BJ (cell line): ENCODE results near the gene USP31. TPM values are rescaled to one million over a fixed set of nuclear protein-coding genes. Genes with fewer than 3 reads are reported as not detected.

Source experiments
- CTCF ChIA-PET: fragments of 350-600 bp; formaldehyde crosslinking; extraction: SDS; loops from one replicate; lab custom pipeline; 2021; ENCODE audit warnings: antibody characterized with exemption, inconsistent platforms; lab: Yijun Ruan, JAX
- POLR2A ChIA-PET: fragments of 300-600 bp; sonication (Branson Sonifier 250); formaldehyde crosslinking; extraction: SDS; loops from one replicate; lab custom pipeline; 2021; ENCODE audit warnings: antibody characterized with exemption; lab: Charles Lee
- DNase-seq: peaks from one replicate; pipeline ENCODE4 v3.0.0-alpha.2; 2011; ENCODE audit warnings: low read depth
- H3K27me3 ChIP-seq: 2 replicates; pipeline ENCODE4 v1.6.0; 2011; ENCODE audit warnings: low read length; ENCODE audit not compliant: control insufficient read depth, insufficient read depth
- H3K36me3 ChIP-seq: 2 replicates; pipeline ENCODE4 v1.5.1; 2011; ENCODE audit warnings: low read length; ENCODE audit not compliant: control insufficient read depth, insufficient read depth
- H3K4me3 ChIP-seq: 2 replicates; pipeline ENCODE4 v1.5.1; 2011; ENCODE audit warnings: low read depth, mild to moderate bottlenecking, control low read depth, low read length
- polyA plus RNA-seq: library from polyadenylated mRNA; depleted of rRNA; stranded (reverse); fragments of >200 nt; gene quantifications from 2 replicates; pipeline ENCODE4 v1.2.3, GENCODE V29; 2011
- TF ChIP-seq, protein P1 (sequence below): IDR thresholded peaks from 2 replicates; pipeline ENCODE4 v1.5.1; 2011; ENCODE audit warnings: low read depth, mild to moderate bottlenecking, control low read depth, inconsistent platforms, low read length, moderate library complexity; ENCODE audit not compliant: insufficient read depth

The USP31 gene
- polyA plus RNA-seq, 1 experiment, result 5.4 TPM

DNA sequence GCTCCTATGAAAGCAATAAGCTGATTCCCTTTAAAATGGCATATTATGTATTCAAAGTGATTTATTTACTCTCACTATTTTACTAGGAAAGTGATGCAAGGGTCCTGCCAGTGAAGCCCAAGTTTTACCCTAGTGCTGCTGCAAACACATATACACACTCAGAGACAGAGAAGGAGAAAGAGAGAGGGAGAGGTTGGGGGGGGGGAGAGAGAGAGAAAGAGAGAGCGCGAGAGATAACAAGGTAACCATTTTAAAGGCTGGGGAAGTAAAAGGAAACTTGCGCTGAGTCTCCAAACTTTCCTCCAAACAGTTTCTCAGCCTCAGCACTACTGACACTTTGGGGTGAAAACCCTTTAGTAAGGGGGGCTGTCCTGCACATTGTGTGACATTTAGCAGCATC, 5.9 kb downstream of the USP31 start:
- TF ChIP-seq, protein P1, sequence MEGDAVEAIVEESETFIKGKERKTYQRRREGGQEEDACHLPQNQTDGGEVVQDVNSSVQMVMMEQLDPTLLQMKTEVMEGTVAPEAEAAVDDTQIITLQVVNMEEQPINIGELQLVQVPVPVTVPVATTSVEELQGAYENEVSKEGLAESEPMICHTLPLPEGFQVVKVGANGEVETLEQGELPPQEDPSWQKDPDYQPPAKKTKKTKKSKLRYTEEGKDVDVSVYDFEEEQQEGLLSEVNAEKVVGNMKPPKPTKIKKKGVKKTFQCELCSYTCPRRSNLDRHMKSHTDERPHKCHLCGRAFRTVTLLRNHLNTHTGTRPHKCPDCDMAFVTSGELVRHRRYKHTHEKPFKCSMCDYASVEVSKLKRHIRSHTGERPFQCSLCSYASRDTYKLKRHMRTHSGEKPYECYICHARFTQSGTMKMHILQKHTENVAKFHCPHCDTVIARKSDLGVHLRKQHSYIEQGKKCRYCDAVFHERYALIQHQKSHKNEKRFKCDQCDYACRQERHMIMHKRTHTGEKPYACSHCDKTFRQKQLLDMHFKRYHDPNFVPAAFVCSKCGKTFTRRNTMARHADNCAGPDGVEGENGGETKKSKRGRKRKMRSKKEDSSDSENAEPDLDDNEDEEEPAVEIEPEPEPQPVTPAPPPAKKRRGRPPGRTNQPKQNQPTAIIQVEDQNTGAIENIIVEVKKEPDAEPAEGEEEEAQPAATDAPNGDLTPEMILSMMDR, result no peak
- Histone ChIP-seq H3K27me3 (no peaks in the 10 kb centered on the region), H3K36me3 (no peaks in the 10 kb centered on the region), H3K4me3 (no peak overlapping the region)
- ChIA-PET POLR2A (no interaction called here), CTCF (no interaction called here)
- no peak for DNase-seq

- Histone ChIP-seq H3K4me3 (no peak overlapping the region), H3K36me3 (no peaks in the 10 kb centered on the region), H3K27me3 (no peaks in the 10 kb centered on the region)
- TF ChIP-seq, protein P1, result no peak
- ChIA-PET CTCF (interaction anchor here (2.0 kb wide), 1 partner anchor 15 kb away, joined by 6 read pairs; no protein-coding TSS in a partner anchor), POLR2A (no interaction called here)
- DNase-seq, result no peak
These were observed 7.1 kb downstream of the USP31 start for GRCh38 chr16:23141959-23142740.

GRCh38 chr16:23141500-23141899, 7.8 kb downstream of the USP31 start:
- ChIA-PET POLR2A (no interaction called here), CTCF (interaction anchor here (2.0 kb wide), 1 partner anchor 15 kb away, joined by 6 read pairs; no protein-coding TSS in a partner anchor)
- no peaks in the 10 kb centered on the region for H3K36me3 ChIP-seq

GRCh38 chr16:23141033-23141432, 8.2 kb downstream of the USP31 start:
- H3K36me3 ChIP-seq, result no peaks in the 10 kb centered on the region
- CTCF ChIA-PET, result interaction anchor here (2.0 kb wide), 1 partner anchor 14 kb away, joined by 6 read pairs; no protein-coding TSS in a partner anchor
- TF ChIP-seq, protein P1, result no peak
- POLR2A ChIA-PET, result no interaction called here
- no peak for DNase-seq
- H3K27me3 ChIP-seq, result no peaks in the 10 kb centered on the region
- no peak overlapping the region for H3K4me3 ChIP-seq

More at GRCh38 chr16:23141500-23141899, 7.8 kb downstream of the USP31 start:
- no peaks in the 10 kb centered on the region for H3K27me3 ChIP-seq
- no peak overlapping the region for H3K4me3 ChIP-seq
- TF ChIP-seq, protein P1, result no peak
- no peak for DNase-seq

DNA sequence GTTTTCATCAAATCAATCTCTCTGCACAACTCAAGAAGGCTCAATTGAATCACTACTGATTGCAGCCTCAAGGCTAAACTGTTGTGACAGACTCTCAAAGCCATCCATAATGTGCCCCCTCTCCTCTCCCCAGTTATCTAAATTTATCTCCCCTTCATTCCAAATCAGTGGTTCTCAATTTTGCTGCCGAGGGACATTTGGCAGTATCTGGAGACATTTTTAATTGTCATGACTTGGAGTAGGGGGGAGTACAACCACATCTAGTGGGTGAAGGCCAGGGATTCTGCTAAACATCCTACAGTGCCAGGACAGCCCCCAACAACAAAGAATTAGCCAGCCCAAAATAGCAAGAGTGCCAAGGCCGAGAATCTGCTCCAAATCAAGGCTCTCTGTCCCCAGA, 9.1 kb downstream of the USP31 start:
- Histone ChIP-seq H3K36me3 (no peaks in the 10 kb centered on the region), H3K27me3 (no peaks in the 10 kb centered on the region), H3K4me3 (no peak overlapping the region)
- DNase-seq, result no peak
- TF ChIP-seq, protein P1, result no peak
- POLR2A ChIA-PET, result no interaction called here
- CTCF ChIA-PET, result no interaction called here
